CD4-positive, alpha-beta memory T cell (primary cell): Measurements from ENCODE around the gene RPUSD3. TPM values are rescaled to one million over a fixed set of nuclear protein-coding genes. Genes with fewer than 3 reads are reported as not detected.
"Not testable (repeated sequence)": the region's sequence is repeated elsewhere in the genome, so short reads cannot be mapped to it uniquely, and the experiment has no call there.

Experiments
- CTCF ChIA-PET: fragments of 350-600 bp; sonication (Branson Sonifier 250); formaldehyde crosslinking; loops from one replicate; lab custom pipeline; 2021; ENCODE audit warnings: inconsistent platforms; ENCODE audit not compliant: partially characterized antibody; lab: Charles Lee
- POLR2A ChIA-PET: fragments of 350-600 bp; sonication (Branson Sonifier 250); formaldehyde crosslinking; loops from one replicate; lab custom pipeline; 2021; ENCODE audit not compliant: partially characterized antibody; lab: Charles Lee
- DNase-seq, 5 donors: peaks; one replicate each; pipeline versions ENCODE4 v3.0.0 to v3.0.0-alpha.2; 2020 to 2022; ENCODE audit warnings: mixed read lengths in 1 of 5
- H3K27ac ChIP-seq: one replicate; pipeline ENCODE4 v1.7.0; 2013; ENCODE audit warnings: low read depth, low read length
- H3K27me3 ChIP-seq: 2 replicates; pipeline ENCODE4 v1.7.0; 2013; ENCODE audit warnings: mild to moderate bottlenecking, low read length, moderate library complexity; ENCODE audit not compliant: insufficient read depth
- H3K36me3 ChIP-seq: 2 replicates; pipeline ENCODE4 v1.7.0; 2013; ENCODE audit warnings: mild to moderate bottlenecking, low read length, moderate library complexity; ENCODE audit not compliant: insufficient read depth
- H3K4me1 ChIP-seq: 2 replicates; pipeline ENCODE4 v1.7.0; 2013; ENCODE audit warnings: mild to moderate bottlenecking, low read length, moderate library complexity; ENCODE audit not compliant: insufficient read depth
- H3K4me3 ChIP-seq, 2 donors: one replicate each; pipeline ENCODE4 v1.7.0; 2013; ENCODE audit warnings: low read length in 2 of 2, mild to moderate bottlenecking in 1 of 2
- H3K9me3 ChIP-seq, 2 donors: one replicate each; pipeline ENCODE4 v1.7.0; 2013; ENCODE audit warnings: low read length in 2 of 2, control low read depth in 1 of 2; ENCODE audit not compliant: control insufficient read depth in 1 of 2
- H3K27ac Mint-ChIP-seq, 7 donors: one replicate each; pipeline ENCODE4 v1.8.0; 2020 to 2021; ENCODE audit warnings: mixed read lengths in 7 of 7, mild to moderate bottlenecking in 6 of 7, inconsistent platforms in 3 of 7, moderate library complexity in 3 of 7
- H3K27me3 Mint-ChIP-seq, 2 donors: one replicate each; pipeline ENCODE4 v1.8.0; 2020 to 2021; ENCODE audit warnings: mixed read lengths in 2 of 2
- H3K36me3 Mint-ChIP-seq, 2 donors: one replicate each; pipeline ENCODE4 v1.8.0; 2020 to 2021; ENCODE audit warnings: mixed read lengths in 2 of 2, inconsistent platforms in 1 of 2, mild to moderate bottlenecking in 1 of 2
- H3K4me1 Mint-ChIP-seq, 4 donors: one replicate each; pipeline ENCODE4 v1.8.0; 2020 to 2021; ENCODE audit warnings: mixed read lengths in 4 of 4, mild to moderate bottlenecking in 1 of 4
- H3K4me3 Mint-ChIP-seq, 8 donors: one replicate each; pipeline ENCODE4 v1.8.0; 2020 to 2021; ENCODE audit warnings: mixed read lengths in 8 of 8, mild to moderate bottlenecking in 7 of 8, moderate library complexity in 6 of 8, inconsistent platforms in 3 of 8
- H3K9me3 Mint-ChIP-seq, 8 donors: one replicate each; pipeline ENCODE4 v1.8.0; 2020 to 2021; ENCODE audit warnings: mixed read lengths in 8 of 8, mild to moderate bottlenecking in 5 of 8, inconsistent platforms in 3 of 8, moderate library complexity in 1 of 8
- intact Hi-C: fragments of 100-400 bp; cut with micrococcal nuclease; formaldehyde crosslinking; loops from one replicate; pipeline ENCODE4 v1.15.1; 2023
- polyA plus RNA-seq, 2 donors: library from polyadenylated mRNA; unstranded; fragments of 300-500 nt; fragmentation: Illumina TruSeq; gene quantifications; one replicate each; pipeline ENCODE4 v1.2.3, GENCODE V29; 2021
- total RNA-seq, 2 experiments: library from RNA; stranded (reverse); gene quantifications; one replicate each; pipeline ENCODE4 v1.2.3, GENCODE V29; 2021

Gene RPUSD3
- total and polyA plus RNA-seq, 4 experiments from 2014 or later, result 55.2 to 68.4 (median 65.4) TPM

GRCh38 chr3:9847870-9848269, 4.1 kb upstream of the RPUSD3 start:
- H3K4me3 Mint-ChIP-seq, H3K9me3 ChIP-seq, H3K27ac ChIP-seq, H3K27me3 ChIP-seq, H3K36me3 ChIP-seq, H3K27me3 Mint-ChIP-seq, intact Hi-C loops, H3K36me3 Mint-ChIP-seq, DNase-seq, H3K9me3 Mint-ChIP-seq, POLR2A ChIA-PET, H3K27ac Mint-ChIP-seq, H3K4me3 ChIP-seq: not testable (repeated sequence)
- H3K4me1 Mint-ChIP-seq, result peaks cover 2 to 26% (median 13%) of the 10 kb centered on the region in 4 donors
- peaks cover 14% of the 10 kb centered on the region for H3K4me1 ChIP-seq
- CTCF ChIA-PET, result interaction anchor here (1.2 to 3.2 kb wide), 4 partner anchors 42 to 416 kb away, joined by 3 to 13 read pairs (median 7); partner anchors contain the start of genes CRELD1 and JAGN1

GRCh38 chr3:9846931-9847488, 3.2 kb upstream of the RPUSD3 start:
- no peak overlapping the region for H3K4me3 ChIP-seq
- H3K4me1 ChIP-seq, result peaks cover 22% of the 10 kb centered on the region
- intact Hi-C loops, result no loop called here
- peak overlapping the region in 1 of 7 donors; percentile 12 for H3K27ac Mint-ChIP-seq
- no peak overlapping the region for H3K27ac ChIP-seq
- ChIA-PET CTCF (interaction anchor here (0.6 to 3.2 kb wide), 5 partner anchors 11 to 394 kb away, joined by 3 to 13 read pairs (median 3); partner anchors contain the start of gene JAGN1), POLR2A (interaction anchor here (1.3 kb wide), 1 partner anchor 115 kb away, joined by 3 read pairs; the partner anchor contains the start of gene BRPF1)
- no peaks in the 10 kb centered on the region for H3K9me3 ChIP-seq
- peaks cover 8 to 32% (median 19%) of the 10 kb centered on the region in 4 donors for H3K4me1 Mint-ChIP-seq
- no peak overlapping the region for H3K4me3 Mint-ChIP-seq
- no peak for DNase-seq
- peaks cover 0 to 2% (median 0%) of the 10 kb centered on the region in 8 donors for H3K9me3 Mint-ChIP-seq
- peaks cover 2 to 13% of the 10 kb centered on the region in 2 donors for H3K36me3 Mint-ChIP-seq
- H3K27me3 Mint-ChIP-seq, result no peaks in the 10 kb centered on the region
- no peaks in the 10 kb centered on the region for H3K27me3 ChIP-seq
- H3K36me3 ChIP-seq, result no peaks in the 10 kb centered on the region

GRCh38 chr3:9846231-9846630, 2.4 kb upstream of the RPUSD3 start:
- CTCF ChIA-PET, result interaction anchor here (1.0 to 3.2 kb wide), 3 partner anchors 11 to 100 kb away, joined by 3 to 13 read pairs (median 3); no protein-coding TSS in a partner anchor

GRCh38 chr3:9841015-9841414, 2.8 kb downstream of the RPUSD3 start:
- H3K4me3 Mint-ChIP-seq, result no peak overlapping the region
- peaks cover 0 to 2% (median 0%) of the 10 kb centered on the region in 8 donors for H3K9me3 Mint-ChIP-seq
- peaks cover 8 to 36% (median 19%) of the 10 kb centered on the region in 4 donors for H3K4me1 Mint-ChIP-seq
- POLR2A ChIA-PET, result interaction anchor here (1.4 kb wide), 1 partner anchor 31 kb away, joined by 3 read pairs; no protein-coding TSS in a partner anchor
- Histone ChIP-seq H3K9me3 (no peaks in the 10 kb centered on the region), H3K36me3 (peaks cover 29% of the 10 kb centered on the region), H3K4me3 (no peak overlapping the region), H3K27ac (no peak overlapping the region), H3K27me3 (no peaks in the 10 kb centered on the region), H3K4me1 (peaks cover 23% of the 10 kb centered on the region)
- H3K27ac Mint-ChIP-seq, result no peak overlapping the region
- peaks cover 25 to 45% of the 10 kb centered on the region in 2 donors for H3K36me3 Mint-ChIP-seq
- CTCF ChIA-PET, result interaction anchor here (1.1 to 1.8 kb wide), 2 partner anchors 13 to 105 kb away, joined by 6 to 7 read pairs; no protein-coding TSS in a partner anchor
- no peak for DNase-seq
- intact Hi-C loops, result loop anchor here (5.0 kb wide), 2 partner anchors 91 to 444 kb away; partner anchors contain the start of genes CRELD1 and SETD5
- H3K27me3 Mint-ChIP-seq, result no peaks in the 10 kb centered on the region

More at GRCh38 chr3:9846231-9846630, 2.4 kb upstream of the RPUSD3 start:
- peaks cover 0 to 2% (median 0%) of the 10 kb centered on the region in 8 donors for H3K9me3 Mint-ChIP-seq
- Histone ChIP-seq H3K9me3 (no peaks in the 10 kb centered on the region), H3K4me1 (peaks cover 23% of the 10 kb centered on the region), H3K4me3 (no peak overlapping the region), H3K27ac (no peak overlapping the region), H3K27me3 (no peaks in the 10 kb centered on the region), H3K36me3 (peaks cover 6% of the 10 kb centered on the region)
- H3K4me3 Mint-ChIP-seq, result peak overlapping the region in 2 of 8 donors; percentile 8 to 31
- H3K36me3 Mint-ChIP-seq, result peaks cover 6 to 20% of the 10 kb centered on the region in 2 donors
- H3K27ac Mint-ChIP-seq, result peak overlapping the region in 1 of 7 donors; percentile 73
- no peak for DNase-seq
- POLR2A ChIA-PET, result interaction anchor here (1.3 kb wide), 1 partner anchor 114 kb away, joined by 3 read pairs; the partner anchor contains the start of gene BRPF1
- intact Hi-C loops, result no loop called here
- no peaks in the 10 kb centered on the region for H3K27me3 Mint-ChIP-seq
- H3K4me1 Mint-ChIP-seq, result peaks cover 9 to 36% (median 21%) of the 10 kb centered on the region in 4 donors

GRCh38 chr3:9838856-9839255, 5.0 kb downstream of the RPUSD3 start:
- intact Hi-C loops, result no loop called here
- no peak for DNase-seq
- H3K4me1 ChIP-seq, result peaks cover 14% of the 10 kb centered on the region
- Mint-ChIP-seq H3K4me3 (no peak overlapping the region), H3K27ac (peak overlapping the region in 1 of 7 donors; percentile 70), H3K9me3 (peaks cover 0 to 2% (median 0%) of the 10 kb centered on the region in 8 donors), H3K27me3 (no peaks in the 10 kb centered on the region), H3K4me1 (peaks cover 8 to 26% (median 16%) of the 10 kb centered on the region in 4 donors), H3K36me3 (peaks cover 31 to 61% of the 10 kb centered on the region in 2 donors)
- H3K36me3 ChIP-seq, result peaks cover 34% of the 10 kb centered on the region
- ChIA-PET POLR2A (interaction anchor here (0.9 kb wide), 1 partner anchor 29 kb away, joined by 3 read pairs; the partner anchor contains the start of gene TTLL3), CTCF (no interaction called here)
- no peaks in the 10 kb centered on the region for H3K27me3 ChIP-seq
- H3K27ac ChIP-seq, result no peak overlapping the region
- no peaks in the 10 kb centered on the region for H3K9me3 ChIP-seq
- H3K4me3 ChIP-seq, result no peak overlapping the region

- H3K4me3 Mint-ChIP-seq, result no peak overlapping the region
- Histone ChIP-seq H3K9me3 (no peaks in the 10 kb centered on the region), H3K27ac (no peak overlapping the region), H3K4me1 (peaks cover 10% of the 10 kb centered on the region), H3K36me3 (peaks cover 39% of the 10 kb centered on the region), H3K27me3 (no peaks in the 10 kb centered on the region), H3K4me3 (no peak overlapping the region)
- no peaks in the 10 kb centered on the region for H3K9me3 Mint-ChIP-seq
- no peak for DNase-seq
- H3K36me3 Mint-ChIP-seq, result peaks cover 31 to 60% of the 10 kb centered on the region in 2 donors
- ChIA-PET POLR2A (no interaction called here), CTCF (no interaction called here)
- intact Hi-C loops, result no loop called here
- H3K27ac Mint-ChIP-seq, result peak overlapping the region in 3 of 7 donors; percentile 43 to 76 (median 55)
- H3K4me1 Mint-ChIP-seq, result peaks cover 8 to 16% (median 12%) of the 10 kb centered on the region in 4 donors
- no peaks in the 10 kb centered on the region for H3K27me3 Mint-ChIP-seq
These were observed 5.9 kb downstream of the RPUSD3 start for GRCh38 chr3:9837701-9838582.
